ENCODE data around the gene RRAD.

RRAD gene

GRCh38 chr16:66917741-66918140 is 7.6 kb downstream of the RRAD start:
- DNase-seq (ENCODE audit: low read depth in 2 of 2), result no peak

GRCh38 chr16:66916518-66916917 is 8.8 kb downstream of the RRAD start:
- no peak for DNase-seq (ENCODE audit: low read depth in 2 of 2)

GRCh38 chr16:66915041-66915440 is 10.3 kb downstream of the RRAD start:
- no peak for DNase-seq (ENCODE audit: low read depth in 2 of 2)

- no peak for DNase-seq (ENCODE audit: low read depth in 2 of 2)
Measured at GRCh38 chr16:66914541-66914940, 10.8 kb downstream of the RRAD start.

GRCh38 chr16:66913711-66914110 is 11.6 kb downstream of the RRAD start:
- no peak for DNase-seq (ENCODE audit: low read depth in 2 of 2)

- no peak for DNase-seq (ENCODE audit: low read depth in 2 of 2)
Measured at GRCh38 chr16:66913081-66913480, 12.3 kb downstream of the RRAD start.

- DNase-seq (ENCODE audit: low read depth in 2 of 2), result no peak
Measured at GRCh38 chr16:66911801-66912200, 13.5 kb downstream of the RRAD start.

GRCh38 chr16:66911112-66911511 is 14.2 kb downstream of the RRAD start:
- DNase-seq (ENCODE audit: low read depth in 2 of 2), result no peak

- no peak for DNase-seq (ENCODE audit: low read depth in 2 of 2)
Measured at GRCh38 chr16:66910175-66910940, 15.0 kb downstream of the RRAD start.

- DNase-seq (ENCODE audit: low read depth in 2 of 2), result no peak
Measured at GRCh38 chr16:66908762-66909559, 16.4 kb downstream of the RRAD start.

GRCh38 chr16:66908116-66908515 is 17.2 kb downstream of the RRAD start:
- no peak for DNase-seq (ENCODE audit: low read depth in 2 of 2)

GRCh38 chr16:66906916-66907836 is 18.2 kb downstream of the RRAD start:
- DNase-seq (ENCODE audit: low read depth in 2 of 2), result no peak

GRCh38 chr16:66905633-66906539 is 19.4 kb downstream of the RRAD start:
- DNase-seq (ENCODE audit: low read depth in 2 of 2), result no peak

GRCh38 chr16:66904846-66905632 is 20.3 kb downstream of the RRAD start:
- DNase-seq (ENCODE audit: low read depth in 2 of 2), result no peak

- no peak for DNase-seq (ENCODE audit: low read depth in 2 of 2)
Measured at GRCh38 chr16:66904428-66904845, 20.9 kb downstream of the RRAD start.

GRCh38 chr16:66903544-66904427 is 21.5 kb downstream of the RRAD start:
- DNase-seq (ENCODE audit: low read depth in 2 of 2), result no peak

GRCh38 chr16:66902648-66903543 is 22.4 kb downstream of the RRAD start:
- DNase-seq (ENCODE audit: low read depth in 2 of 2), result no peak

GRCh38 chr16:66901626-66902025 is 23.7 kb downstream of the RRAD start:
- no peak for DNase-seq (ENCODE audit: low read depth in 2 of 2)
